NCI-H1436 (cell line): ENCODE data around the gene RXRA.
"Not testable (repeated sequence)": the region's sequence is repeated elsewhere in the genome, so short reads cannot be mapped to it uniquely, and the experiment has no call there.

Experiments used
- DNase-seq: peaks from one replicate; lab custom pipeline; 2025; lab: John Stamatoyannopoulos, UW

RXRA gene

DNA sequence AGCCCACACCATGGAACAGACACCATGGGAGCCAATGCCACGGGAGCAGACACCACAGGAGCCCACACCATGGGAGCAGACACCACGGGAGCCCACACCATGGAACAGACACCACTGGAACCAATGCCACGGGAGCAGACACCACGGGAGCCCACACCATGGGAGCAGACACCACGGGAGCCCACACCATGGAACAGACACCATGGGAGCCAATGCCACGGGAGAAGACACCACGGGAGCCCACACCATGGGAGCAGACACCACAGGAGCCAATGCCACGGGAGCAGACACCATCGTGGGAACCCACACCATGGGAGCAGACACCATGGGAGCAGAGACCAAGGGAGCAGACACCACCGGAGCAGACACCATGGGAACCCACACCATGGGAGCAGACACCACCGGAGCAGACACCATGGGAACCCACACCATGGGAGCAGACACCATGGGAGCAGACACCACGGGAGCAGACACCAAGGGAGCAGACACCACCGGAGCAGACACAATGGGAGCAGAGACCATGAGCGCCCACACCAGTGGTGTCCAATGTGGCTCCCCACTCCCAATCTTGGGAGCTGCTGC, 17.5 kb upstream of the RXRA start:
- DNase-seq, result not testable (repeated sequence)

DNA sequence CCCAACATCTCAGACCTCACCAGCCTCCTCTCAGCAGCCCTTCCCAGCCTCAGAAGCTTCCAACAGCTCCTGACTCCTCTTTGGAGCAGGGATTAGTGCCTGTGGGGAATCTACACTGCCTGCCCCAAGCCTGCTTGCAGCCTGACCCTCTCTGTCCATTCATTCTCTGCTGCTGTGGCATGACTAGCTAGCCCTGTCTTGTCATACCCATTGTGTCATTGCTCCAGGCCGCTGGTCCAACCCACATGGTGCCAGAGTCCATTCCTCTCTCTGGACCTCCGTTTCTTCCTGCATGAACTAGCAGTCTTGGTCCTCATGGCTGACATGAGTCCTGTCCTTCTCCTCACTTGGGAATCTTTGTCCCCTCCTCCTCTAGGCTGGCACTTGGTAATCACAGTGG, 12.8 kb upstream of the RXRA start:
- no peak for DNase-seq

DNA sequence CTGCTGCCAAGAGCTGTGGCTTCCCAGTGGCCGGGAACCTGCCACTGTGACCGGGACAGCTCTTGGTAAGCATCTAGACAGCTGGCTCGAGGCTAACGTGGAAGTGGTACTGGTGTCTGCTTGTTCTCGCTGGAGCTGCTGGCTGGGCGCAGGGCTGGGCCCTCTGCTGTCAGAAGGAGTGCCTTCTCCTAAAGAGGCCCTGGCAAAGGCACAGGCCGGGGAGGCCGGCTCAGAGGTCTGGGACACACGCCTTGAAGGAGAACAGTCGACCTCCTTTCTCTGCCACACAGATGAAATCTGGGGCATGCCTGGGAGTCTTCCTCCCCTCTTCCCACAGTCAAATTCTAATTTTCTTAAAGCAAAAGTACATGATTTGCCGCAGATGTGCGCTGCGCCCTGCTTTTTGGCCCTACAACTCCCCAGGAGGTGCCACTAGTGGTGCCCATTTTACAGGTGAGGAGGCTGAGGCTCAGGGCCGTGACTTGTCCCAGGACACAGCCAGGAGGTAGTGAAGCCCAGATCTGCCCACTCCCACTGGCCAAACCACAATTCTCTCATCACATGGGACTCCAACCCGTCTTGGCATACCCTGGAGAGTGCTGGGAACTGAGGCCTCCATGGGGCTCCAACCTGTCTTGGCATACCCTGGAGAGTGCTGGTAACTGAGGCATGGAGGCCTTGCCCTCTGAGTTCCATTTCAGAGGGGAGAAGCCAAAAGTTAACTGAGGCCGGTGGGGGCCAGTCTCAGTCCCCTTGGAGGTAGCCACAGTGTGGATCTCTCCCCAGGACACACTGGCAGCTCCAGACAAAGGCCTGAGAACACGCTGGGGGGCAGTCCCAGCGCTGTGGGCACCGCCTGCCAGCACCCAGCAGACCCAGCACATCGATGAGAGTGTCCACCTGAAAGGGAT, 12.0 kb upstream of the RXRA start:
- no peak for DNase-seq

DNA sequence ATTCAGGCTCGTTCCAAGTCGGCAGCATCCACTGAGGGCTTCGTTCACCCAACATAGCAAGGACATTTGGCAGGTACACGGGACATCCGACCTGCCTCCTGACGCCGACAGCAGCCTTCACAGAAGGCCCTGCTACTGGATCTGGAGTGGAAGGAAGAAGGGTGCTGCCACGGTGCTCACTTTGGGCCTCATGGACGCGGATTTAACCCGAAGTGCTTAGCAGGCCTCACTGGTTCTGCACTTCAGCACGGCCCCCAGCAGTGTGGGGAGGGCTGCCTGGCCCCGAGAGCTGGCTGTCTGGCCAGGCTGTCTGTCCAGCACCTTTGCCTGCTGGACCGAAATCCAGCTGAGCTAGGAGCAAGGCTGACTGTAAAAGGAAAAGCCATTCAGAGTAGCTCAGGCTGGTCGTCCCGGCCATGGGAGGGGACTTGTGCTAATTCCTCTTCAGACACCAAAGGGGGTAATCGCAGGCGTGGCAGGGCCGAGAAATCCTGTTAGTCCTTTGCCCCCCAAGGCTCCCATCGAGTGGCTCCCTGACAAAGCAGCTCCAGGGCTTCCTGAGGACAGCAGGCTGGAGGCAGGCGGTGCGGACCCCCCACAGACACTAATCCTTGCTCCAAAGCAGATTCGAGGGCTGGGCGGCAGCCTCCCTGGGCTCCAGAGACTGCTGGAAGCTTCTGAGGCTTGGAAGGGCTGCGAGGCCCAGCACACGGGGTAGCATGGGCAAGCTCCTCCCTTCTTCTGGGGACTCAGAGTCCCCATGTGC, 11.1 kb upstream of the RXRA start:
- no peak for DNase-seq

DNA sequence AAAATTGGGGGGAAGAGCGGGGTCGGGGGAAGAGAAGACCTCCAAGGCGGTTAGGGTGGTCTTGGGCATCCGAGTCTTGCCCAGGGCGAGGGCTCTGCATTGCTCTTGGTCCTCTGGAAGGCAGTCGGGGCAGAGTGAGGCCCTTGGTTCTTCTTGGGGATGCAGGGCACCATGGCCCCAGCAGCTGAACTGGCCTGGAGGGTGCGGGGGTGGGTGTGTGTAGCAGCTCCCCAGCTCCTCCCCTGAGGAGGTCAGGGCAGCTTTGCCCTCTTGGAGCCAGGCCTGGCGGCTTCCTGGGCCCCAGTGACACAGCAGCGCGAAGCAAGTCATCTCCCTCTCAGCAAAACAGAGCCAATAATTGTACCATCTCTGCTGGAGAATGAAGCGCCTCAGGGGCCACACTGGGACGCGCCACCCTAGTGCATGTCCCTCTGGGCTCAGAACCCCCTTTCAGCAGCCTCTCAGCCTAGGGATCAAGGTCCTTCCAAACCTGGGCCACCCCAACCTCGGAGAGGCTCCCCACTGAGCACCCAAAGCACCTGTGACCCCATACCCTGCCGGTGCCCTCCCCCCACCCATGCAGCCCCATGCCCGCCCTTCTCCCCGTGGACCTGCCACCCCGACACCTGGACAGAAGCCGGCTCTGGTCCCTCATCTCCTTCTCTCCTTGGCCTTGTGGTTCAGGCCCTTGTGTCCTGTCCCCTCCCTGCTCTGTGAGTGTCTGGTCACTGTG, 10.4 kb upstream of the RXRA start:
- DNase-seq, result no peak

DNA sequence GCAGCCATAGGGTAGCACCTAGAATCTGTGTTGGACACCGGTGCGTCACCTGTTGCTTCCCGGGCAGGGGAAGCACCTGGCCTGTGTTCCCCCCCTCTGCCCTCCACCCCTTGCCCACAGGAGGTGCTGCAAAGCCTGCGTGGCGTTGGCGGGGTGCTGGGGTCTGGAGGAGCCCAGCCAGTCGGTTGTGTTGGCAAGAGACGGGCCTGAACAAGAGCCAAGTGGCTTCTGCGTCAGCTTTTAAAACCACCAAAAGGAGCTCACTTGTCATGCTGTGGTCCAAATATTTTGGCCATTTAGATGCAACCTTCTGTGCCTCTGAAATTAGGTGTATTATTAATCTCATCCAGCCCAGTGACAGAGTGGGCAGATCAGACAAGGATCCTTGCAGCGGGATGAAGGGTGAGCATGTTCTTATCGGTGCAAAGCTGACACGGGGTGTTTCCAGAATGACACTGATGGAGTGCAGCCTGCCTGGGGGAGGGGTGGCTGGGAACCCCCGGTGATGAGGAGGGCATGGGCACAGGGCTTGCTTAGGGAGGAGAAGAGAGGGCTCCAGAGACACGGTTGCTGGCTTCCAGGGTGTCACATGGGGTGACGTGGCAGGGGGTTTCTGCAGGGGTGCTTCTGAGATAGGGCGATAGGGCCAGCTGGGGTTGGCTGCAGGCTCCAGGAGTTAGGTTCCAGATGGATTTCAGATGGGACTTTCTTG, 9.7 kb upstream of the RXRA start:
- DNase-seq, result no peak

DNA sequence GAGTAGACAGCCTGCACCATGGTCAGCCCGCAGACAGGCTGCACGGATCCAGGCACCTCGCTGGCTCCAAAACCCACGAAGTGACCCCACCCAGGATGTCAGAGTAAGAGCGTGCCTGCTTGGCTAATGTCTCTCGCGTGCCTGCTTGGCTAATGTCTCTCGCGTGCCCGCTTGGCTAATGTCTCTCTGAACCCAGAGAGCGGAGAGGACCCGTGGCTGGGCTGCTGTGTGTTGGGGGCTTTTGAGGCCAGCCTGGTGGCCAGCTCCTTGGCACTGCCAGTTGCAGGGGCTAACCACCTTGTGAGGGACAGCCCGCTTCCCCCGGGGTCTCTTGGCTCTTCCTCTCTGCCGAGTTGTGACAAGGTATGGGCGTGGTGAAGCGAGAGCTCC, 8.9 kb upstream of the RXRA start:
- no peak for DNase-seq

DNA sequence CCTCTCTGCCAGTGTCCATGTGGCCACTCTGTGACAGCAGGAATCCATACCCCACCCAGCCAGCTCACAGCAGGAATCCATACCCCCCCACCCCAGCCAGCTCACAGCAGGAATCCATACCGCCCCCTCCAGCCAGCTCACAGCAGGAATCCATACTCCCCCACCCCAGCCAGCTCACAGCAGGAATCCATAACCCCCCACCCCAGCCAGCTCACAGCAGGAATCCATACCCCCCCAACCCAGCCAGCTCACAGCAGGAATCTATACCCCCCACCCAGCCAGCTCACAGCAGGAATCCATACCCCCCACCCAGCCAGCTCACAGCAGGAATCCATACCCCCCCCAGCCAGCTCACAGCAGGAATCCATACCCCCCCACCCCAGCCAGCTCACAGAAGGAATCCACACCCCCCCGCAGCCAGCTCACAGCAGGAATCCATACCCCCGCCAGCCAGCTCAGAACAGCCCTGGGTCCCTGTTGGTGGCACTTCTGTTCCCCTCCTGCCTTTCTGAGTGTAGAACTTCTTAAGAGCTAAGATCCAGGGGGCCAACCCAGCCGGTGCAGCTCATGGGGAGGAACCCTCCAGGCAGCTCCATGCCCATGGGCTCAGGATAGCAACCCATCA, 8.4 kb upstream of the RXRA start:
- no peak for DNase-seq

DNA sequence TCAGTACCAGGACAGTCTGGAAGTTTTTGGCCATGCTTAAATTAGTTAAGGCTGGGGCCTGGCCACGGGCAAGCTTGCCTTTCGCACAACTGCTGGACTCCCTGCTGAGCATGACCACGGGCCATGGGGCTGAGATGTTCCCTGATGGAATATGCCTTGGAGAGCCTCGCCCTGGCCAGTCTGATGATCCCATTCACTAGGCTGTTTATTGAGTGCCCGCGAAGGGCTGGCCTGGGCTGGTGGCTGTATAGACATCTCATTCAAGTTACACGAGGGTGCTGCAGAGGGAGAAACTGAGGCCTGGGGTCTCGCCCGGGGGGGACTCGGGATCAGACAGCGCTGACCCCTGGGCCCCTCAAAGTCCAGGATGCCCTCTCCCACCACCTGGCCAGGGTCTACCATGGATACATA, 7.8 kb upstream of the RXRA start:
- no peak for DNase-seq

DNA sequence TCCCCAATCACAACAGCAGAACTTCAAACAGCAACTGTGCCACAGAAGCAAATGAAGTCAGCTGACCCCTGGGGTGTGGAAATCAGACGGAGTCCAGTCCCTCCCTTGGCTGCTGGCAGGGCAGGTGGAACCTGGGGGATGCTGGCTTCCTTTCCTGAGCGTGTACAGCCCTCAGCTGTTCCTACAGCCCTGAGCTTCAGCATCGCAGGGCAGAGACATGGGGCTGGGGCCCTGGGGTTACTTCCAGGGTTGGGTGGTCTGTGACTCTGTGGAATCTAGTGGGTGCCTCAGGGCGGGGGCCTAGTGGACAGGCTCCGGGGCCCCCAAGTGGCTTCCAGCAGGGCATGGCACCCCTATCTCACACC, 7.3 kb upstream of the RXRA start:
- DNase-seq, result no peak

DNA sequence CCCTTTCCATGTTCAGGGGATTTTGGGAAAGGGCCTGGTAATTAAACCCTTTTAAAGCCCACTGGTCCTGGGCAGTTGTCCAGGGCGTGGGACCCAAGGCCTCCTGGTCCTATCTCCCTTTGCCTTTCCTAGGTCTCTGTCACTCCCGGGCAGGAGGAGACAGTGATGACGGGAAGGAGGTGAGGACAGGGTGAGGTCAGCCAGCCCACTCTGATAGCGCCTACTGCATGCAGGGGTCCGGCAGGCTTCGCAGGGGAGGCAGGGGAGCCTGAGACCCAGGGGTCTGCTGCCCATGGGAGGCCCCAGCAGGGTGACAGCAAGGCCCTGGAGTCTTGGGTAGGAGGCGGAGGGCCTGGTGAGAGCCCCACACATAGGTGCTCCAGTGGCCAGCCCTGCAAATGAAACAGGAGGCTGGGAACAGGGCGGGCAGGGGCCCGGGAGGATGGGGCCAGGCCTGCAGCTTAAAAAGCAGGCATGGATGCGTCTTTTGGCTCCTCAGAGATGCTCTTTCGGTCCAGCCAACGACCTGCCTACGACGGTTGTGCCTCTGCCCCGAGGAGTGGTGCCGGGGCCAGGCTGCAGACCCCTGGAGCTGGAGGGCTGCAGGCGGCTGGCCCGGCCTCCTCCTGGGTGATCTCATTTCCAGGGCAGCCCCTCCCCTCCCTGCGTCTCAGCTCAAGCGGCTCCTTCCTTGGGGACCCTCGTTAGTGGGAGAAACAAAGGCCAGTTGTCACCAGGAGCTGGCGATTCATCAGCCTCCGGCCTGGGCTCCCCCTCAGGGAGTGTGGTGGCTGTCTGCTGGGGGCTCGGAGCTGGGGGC, 6.7 kb upstream of the RXRA start:
- no peak for DNase-seq

DNA sequence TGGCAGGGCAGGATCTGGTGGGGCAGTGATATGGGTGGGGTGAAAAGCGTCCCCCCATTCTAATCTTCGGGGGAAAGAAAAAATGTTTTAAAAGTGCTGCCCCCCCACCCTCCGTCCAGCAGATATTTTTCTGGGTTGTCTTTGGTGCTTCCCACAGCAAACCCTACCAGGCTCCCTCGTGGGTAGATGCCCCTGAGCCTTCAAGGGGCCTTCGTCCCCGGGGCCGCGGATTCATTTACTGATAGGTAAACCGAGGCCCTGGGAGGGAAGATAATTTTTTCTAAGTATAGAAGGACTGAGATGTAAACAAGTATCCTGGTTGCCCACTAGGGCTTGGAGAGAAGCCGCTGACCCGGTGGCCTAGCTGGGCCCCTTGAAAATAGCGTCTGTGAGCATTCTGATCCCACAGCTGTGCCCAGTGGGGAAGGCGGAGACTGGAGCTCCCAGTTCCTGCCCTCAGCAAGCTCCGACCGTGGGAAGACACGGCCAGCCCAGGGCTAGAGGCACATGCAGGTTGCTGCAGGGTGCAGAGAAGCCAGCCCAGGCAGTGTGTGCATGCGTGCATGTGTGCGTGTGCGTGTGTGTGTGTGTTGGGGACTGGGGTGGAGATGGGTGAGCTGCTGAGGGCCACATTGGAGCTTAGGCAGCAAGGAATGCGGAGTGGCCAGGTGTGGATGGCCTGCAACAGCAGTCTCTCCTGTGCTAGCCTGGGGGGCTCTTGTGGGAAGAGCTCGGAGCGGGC, 6.0 kb upstream of the RXRA start:
- no peak for DNase-seq

DNA sequence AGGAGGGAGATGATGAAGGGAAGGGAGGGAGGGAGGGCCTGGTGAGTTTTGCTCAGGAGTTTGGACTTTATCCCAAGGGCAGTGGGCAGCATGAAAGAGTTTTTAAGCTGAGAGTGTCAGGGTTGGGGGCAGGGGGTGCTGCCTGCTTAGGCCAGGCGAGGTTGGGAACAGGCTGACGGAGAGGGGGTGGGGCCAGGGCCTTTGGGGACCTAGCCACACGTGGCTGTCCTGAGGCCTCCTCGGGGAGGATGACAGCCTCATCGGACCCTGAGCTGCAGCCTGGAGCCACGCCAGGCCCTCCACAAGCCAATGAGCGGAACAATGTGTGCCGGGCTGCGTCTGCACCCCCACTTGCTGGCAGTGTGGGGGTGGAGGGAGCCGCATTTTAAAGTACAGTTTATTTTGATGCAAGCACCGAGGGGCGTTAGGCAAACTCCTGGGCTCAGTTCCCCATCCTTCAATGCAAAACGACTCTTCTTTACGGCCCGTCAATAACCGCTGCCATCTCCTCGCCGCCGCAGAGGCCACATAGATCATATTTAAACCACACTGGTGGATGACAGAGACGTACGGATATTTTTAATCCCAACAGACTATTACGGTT, 5.3 kb upstream of the RXRA start:
- DNase-seq, result no peak

DNA sequence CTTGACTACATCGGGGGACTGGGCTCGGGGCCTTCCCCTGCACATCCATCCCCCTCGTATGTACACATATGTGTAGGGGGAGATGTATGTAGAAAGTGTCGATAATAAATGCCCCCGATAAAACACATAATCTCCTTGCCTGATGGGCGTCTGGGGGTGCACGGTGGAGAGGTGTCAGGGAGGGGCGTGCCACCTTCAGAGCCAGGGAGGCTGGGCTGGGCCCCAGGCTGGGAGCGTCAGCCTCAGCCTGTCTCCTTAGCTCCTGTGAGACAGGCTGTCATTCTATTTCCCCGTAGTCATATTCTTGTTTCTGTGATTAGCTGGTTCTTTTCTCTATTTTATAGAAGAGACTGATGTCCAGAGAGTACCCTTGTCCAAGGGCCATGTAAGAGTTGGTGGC, 4.7 kb upstream of the RXRA start:
- no peak for DNase-seq

DNA sequence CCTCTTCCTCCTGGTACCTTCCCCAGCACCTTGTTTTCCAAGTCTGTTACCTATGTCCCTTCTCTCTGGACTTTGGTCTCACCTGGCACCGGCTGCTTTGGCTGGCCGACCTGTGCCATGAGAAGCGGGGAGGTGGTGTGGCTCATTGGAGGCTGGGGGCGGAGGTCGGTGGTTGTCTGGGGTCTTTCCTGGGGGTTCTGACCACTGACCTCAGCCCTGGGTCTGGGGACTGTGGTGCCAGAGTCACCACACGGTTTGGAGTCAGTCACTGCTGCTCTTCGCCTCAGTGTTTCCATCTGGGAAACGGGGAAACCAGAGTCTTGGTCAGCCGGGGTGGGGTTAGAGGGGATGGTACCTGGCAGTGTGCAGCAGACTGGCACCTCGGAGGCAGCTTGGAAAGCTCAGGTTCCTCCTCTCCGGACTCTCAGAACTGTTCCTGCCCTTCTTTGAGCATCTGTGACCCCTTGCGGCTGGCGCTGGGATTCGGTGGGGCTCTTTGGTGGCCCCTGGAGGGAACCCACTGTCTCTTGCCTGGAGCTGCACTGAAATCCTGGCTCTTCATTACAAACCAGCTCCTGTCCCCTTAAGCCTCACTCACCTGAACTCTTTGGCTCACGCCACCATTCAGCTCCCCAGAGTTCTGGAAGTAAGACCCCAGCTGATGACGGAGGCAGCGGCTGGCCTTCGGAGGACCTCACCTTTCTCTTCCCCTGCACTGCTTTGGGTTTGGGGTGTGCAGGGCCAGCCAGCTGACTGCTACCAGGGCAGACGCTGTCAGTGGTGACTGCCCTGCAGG, 4.1 kb upstream of the RXRA start:
- no peak for DNase-seq

DNA sequence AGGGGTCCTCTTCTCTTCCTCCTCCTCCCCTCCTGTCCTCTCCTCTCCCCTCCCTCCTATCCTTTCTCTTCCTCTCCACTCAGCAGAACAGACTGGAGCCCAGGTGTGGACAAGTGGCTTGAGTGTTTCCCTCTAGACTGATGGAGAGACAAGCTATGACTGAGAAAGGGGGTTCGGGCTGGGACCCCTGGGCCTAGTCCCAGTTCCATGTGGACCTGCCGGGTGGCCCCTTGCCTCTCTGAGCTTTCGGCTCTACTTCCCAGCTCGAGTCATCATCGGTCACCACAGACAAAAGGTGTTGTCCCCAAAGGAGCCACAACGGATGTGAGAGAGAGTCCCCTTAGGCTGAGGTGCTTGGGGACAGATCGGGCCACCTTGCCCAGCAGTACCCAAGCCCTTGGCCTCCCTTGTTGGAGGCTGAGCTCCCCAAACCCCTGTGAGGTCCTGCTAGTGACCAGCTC, 3.4 kb upstream of the RXRA start:
- no peak for DNase-seq

DNA sequence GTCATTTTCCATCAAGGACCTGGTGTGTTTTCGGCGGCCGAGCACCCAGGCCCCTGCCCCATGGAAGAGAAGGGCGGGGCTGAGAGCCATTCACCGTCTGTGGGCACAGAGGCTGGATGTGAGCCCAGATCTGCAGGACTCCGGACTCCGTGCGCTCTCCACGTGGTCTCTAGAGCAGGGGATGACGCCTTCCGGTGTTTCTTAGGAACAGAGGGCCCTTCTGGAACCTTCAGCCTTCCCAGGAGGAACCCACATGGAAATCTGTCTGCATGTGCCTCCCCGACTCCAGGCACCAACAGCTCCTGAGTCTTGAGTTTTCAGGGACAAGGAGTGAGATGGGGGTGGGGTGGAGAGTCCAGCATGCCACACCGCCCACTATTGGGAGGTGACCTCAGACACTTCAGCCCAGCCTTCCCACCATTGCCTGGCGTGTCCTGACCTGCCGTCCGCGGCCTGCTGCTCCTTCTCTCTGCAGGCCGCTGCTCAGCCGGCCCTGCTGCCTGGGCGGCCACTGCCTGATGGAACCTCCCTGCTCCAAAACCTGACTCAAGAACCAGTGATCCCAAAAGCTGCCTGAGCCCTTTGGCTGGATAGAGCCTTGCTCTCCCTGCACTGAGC, 2.4 kb upstream of the RXRA start:
- DNase-seq, result no peak
